Subcutaneous adipose tissue (tissue), 4 donors: Measurements from ENCODE around the gene ZCCHC2. TPM values are rescaled to one million over a fixed set of nuclear protein-coding genes. Genes with fewer than 3 reads are reported as not detected.

Source experiments
- CTCF ChIP-seq: fragments of 450-650 bp; IDR thresholded peaks from one replicate; pipeline ENCODE4 v1.5.1; 2016; ENCODE audit warnings: low read depth, mild to moderate bottlenecking, control low read depth, antibody characterized with exemption, moderate library complexity
- total RNA-seq, 4 donors: library from RNA; depleted of rRNA; stranded (reverse); fragments of >200 nt; gene quantifications; one replicate each; pipeline ENCODE4 v1.1.0, GENCODE V29; 2016

Gene ZCCHC2
- total RNA-seq, 4 donors from 2014 or later = 33.5 to 48.1 (median 37.1) TPM

GRCh38 chr18:62526098-62527025, 3.5 kb downstream of the ZCCHC2 start:
- TF ChIP-seq CTCF = no peak

GRCh38 chr18:62529597-62529996, 6.8 kb downstream of the ZCCHC2 start:
- TF ChIP-seq CTCF = no peak

GRCh38 chr18:62531078-62531477, 8.3 kb downstream of the ZCCHC2 start:
- TF ChIP-seq CTCF = no peak

GRCh38 chr18:62531931-62532330, 9.1 kb downstream of the ZCCHC2 start:
- TF ChIP-seq CTCF = no peak

GRCh38 chr18:62536005-62536404, 13.2 kb downstream of the ZCCHC2 start:
- no peak for TF ChIP-seq CTCF

GRCh38 chr18:62537042-62537894, 14.4 kb downstream of the ZCCHC2 start:
- TF ChIP-seq CTCF = no peak

- no peak for TF ChIP-seq CTCF
Observed at GRCh38 chr18:62537946-62538345, 15.1 kb downstream of the ZCCHC2 start.
